CD4-positive, alpha-beta T cell treated with Interleukin-17A for 1 hour (primary cell): ENCODE data around the gene CDKN1C.

ENCODE experiments used
- DNase-seq: peaks from one replicate; pipeline ENCODE4 v3.0.0-alpha.2; 2020

CDKN1C gene

GRCh38 chr11:2885678-2886081, at the start of gene CDKN1C:
TSS of gene CDKN1C (minus strand) at chr11:2885775. CDS start at chr11:2885456, 319 bp downstream.
- DNase-seq, result peak; percentile 89

- no peak for DNase-seq
Observed at GRCh38 chr11:2934611-2935239, 49.1 kb upstream of the CDKN1C start.

GRCh38 chr11:2934021-2934550, 48.5 kb upstream of the CDKN1C start:
- DNase-seq, result no peak

- peak; percentile 69 for DNase-seq
Observed at GRCh38 chr11:2933375-2934020, 47.9 kb upstream of the CDKN1C start.

- DNase-seq, result no peak
Observed at GRCh38 chr11:2932850-2933251, 47.3 kb upstream of the CDKN1C start.

GRCh38 chr11:2931771-2932738, 46.5 kb upstream of the CDKN1C start:
- DNase-seq, result no peak

- DNase-seq, result no peak
Observed at GRCh38 chr11:2931420-2931746, 45.8 kb upstream of the CDKN1C start.

- peak; percentile 55 for DNase-seq
Observed at GRCh38 chr11:2930704-2931419, 45.3 kb upstream of the CDKN1C start.

GRCh38 chr11:2929950-2930703, 44.6 kb upstream of the CDKN1C start:
- DNase-seq, result peak; percentile 47

GRCh38 chr11:2929531-2929949, 44.0 kb upstream of the CDKN1C start:
- DNase-seq, result peak; percentile 41

- peak; percentile 66 for DNase-seq
Observed at GRCh38 chr11:2928605-2929530, 43.3 kb upstream of the CDKN1C start, which contains the start of gene PHLDA2. TSS of gene PHLDA2 (minus strand) at chr11:2929420. CDS start at chr11:2929364, 56 bp downstream.

GRCh38 chr11:2927851-2928604, 42.5 kb upstream of the CDKN1C start:
- no peak for DNase-seq

- DNase-seq, result no peak
Observed at GRCh38 chr11:2927121-2927800, 41.7 kb upstream of the CDKN1C start.

GRCh38 chr11:2926611-2927051, 41.1 kb upstream of the CDKN1C start:
- no peak for DNase-seq

GRCh38 chr11:2924821-2925675, 39.5 kb upstream of the CDKN1C start:
- DNase-seq, result no peak

- no peak for DNase-seq
Observed at GRCh38 chr11:2924381-2924780, 38.8 kb upstream of the CDKN1C start.

GRCh38 chr11:2923446-2924375, 38.1 kb upstream of the CDKN1C start:
- DNase-seq, result no peak
